ENCODE measurements around the gene LRRC3.

DNA sequence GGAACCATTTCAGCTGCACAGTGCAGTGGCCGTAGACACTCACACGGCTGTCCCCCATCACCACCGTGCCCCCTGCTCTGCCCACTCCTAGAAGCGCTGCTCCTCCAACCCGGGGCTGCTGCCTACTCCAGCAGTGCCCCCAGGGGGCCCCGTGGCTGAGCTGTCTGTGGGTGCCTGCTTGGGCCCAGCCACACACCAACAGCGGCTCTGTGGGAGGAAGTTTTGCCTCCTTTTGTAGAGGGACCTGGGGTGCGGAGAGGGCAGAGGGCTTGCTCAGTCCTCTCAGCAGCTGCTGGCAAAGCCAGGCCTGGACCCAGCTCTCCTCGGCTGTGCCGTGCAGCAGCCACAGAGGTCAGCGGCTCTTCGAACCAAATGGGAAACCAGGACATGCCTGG, 11.4 kb upstream of the LRRC3 start:
- TF ChIP-seq, protein P1, sequence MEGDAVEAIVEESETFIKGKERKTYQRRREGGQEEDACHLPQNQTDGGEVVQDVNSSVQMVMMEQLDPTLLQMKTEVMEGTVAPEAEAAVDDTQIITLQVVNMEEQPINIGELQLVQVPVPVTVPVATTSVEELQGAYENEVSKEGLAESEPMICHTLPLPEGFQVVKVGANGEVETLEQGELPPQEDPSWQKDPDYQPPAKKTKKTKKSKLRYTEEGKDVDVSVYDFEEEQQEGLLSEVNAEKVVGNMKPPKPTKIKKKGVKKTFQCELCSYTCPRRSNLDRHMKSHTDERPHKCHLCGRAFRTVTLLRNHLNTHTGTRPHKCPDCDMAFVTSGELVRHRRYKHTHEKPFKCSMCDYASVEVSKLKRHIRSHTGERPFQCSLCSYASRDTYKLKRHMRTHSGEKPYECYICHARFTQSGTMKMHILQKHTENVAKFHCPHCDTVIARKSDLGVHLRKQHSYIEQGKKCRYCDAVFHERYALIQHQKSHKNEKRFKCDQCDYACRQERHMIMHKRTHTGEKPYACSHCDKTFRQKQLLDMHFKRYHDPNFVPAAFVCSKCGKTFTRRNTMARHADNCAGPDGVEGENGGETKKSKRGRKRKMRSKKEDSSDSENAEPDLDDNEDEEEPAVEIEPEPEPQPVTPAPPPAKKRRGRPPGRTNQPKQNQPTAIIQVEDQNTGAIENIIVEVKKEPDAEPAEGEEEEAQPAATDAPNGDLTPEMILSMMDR (conservative IDR thresholded peaks at IDR 0.05), result no peak
- TF ChIP-seq EZH2 (IDR thresholded peaks at IDR 0.05; ENCODE audit: low read depth), result no peak
